ENCODE results near the gene DSG4. TPM values are rescaled to one million over a fixed set of nuclear protein-coding genes. Genes with fewer than 3 reads are reported as not detected.
A peak's percentile ranks its signal among the peaks of the same experiment; 100 is the strongest.

Gene DSG4
- total RNA-seq, 1 experiment from 2014 or later, result not detected

DNA sequence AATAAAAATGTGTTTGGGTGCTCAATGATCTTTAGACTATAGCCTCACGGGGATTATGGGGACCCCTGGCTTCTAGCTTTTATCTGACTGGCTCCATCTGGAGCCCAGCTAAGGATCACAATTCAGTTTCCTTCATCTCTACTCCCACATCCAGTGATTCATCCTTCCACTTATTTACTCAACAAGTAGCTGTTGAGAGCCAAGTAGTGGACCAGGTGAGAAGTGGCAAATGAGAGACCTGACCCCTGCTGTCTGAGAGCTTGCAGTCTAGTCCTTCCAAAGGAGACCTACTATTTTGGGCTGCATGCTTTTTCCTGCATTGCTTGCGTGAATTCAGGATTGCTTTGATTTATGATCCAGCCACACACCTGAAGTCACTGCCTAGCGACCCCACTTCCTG lies 60.2 kb downstream of the DSG4 start:
- in situ Hi-C loops (cut with HindIII; ENCODE audit: low pct_unique_long_range_greater_than_20kb, low sequenced_read_pairs), result no loop called here

DNA sequence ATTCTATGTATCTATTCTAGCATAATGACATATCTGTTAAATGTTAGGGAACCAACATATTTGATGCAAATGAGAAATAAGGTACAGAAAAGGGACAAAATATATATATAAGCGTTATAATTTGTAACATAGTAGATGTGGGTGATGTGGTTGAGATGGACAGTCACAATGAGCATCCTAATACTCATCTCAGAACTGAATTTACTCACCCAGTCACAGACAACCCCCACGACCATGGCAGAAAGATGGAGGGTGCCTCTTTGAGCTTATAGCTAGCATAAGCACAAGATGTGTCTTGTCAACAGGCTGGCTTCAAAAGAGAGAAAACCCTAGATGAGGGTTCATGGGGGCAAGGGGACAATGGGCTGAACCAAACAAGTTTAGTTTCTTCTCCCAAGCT lies 61.8 kb downstream of the DSG4 start:
- in situ Hi-C loops (cut with HindIII; ENCODE audit: low pct_unique_long_range_greater_than_20kb, low sequenced_read_pairs), result no loop called here
- DNase-seq (ENCODE audit: low read depth), result no peak

More for the DNA sequence above, 60.2 kb downstream of the DSG4 start:
- no peak for DNase-seq (ENCODE audit: low read depth)

DNA sequence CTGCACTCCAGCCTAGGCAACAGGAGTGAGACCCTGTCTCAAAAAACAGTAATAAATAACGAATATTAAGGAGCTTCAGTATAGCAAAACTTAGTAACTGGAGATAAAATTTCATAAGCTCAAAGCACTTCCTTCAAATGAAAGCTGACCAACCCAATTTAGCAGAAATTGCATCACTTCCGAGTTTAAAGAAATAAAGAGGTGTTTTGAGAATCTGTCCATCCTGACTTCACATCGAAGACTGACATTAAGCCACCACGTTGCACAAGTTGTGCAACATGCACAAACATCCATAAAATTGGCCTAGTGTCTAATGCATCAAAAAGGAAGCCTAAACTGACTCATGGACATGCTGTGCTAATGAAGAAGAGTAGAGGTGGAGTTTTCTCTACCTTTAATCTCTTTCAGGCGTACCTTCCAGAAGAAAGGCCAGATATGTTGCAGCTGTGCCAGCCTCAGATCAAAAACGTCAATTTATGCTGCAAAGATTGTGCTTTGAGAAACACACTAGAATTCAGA lies 63.3 kb downstream of the DSG4 start:
- in situ Hi-C loops (cut with HindIII; ENCODE audit: low pct_unique_long_range_greater_than_20kb, low sequenced_read_pairs), result no loop called here
- DNase-seq (ENCODE audit: low read depth), result no peak

DNA sequence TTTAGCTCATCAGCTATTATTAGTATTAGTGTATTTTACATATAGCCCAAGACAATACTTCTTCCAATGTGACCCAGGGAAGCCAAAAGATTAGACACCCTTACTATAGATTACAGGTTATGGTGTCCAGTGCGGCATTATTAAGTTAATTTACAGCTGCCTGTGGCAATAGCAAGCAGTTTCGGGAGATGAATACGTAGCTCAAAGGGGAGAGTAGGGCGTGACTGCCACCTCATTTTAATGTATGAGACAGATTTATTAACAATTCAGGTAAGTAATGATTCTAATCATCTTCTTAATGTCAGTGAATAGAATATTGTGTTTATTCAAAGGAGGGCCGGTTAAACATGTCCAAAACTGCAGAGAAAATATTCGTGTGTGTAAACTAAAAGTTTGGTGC lies 64.2 kb downstream of the DSG4 start:
- in situ Hi-C loops (cut with HindIII; ENCODE audit: low pct_unique_long_range_greater_than_20kb, low sequenced_read_pairs), result no loop called here
- DNase-seq (ENCODE audit: low read depth), result no peak

DNA sequence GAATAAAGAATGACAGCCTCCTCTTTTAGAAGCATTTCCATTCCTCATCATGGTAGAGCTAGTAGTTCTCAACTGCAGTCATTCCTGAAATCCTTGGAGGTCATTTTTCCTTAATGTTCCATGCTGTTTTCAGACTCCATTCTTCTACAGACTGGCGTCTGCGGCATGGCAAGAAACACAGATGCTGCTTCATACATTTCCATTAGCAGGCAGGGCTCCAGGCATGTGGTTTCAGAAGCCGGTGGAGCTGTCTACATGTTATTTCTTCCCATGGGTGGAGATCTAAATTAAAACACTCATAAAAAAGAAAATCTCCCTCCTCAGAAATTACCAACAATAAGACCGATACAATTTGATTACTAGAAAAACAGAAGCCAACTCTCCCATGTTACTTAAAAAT lies 64.9 kb downstream of the DSG4 start:
- in situ Hi-C loops (cut with HindIII; ENCODE audit: low pct_unique_long_range_greater_than_20kb, low sequenced_read_pairs), result no loop called here
- DNase-seq (ENCODE audit: low read depth), result no peak

DNA sequence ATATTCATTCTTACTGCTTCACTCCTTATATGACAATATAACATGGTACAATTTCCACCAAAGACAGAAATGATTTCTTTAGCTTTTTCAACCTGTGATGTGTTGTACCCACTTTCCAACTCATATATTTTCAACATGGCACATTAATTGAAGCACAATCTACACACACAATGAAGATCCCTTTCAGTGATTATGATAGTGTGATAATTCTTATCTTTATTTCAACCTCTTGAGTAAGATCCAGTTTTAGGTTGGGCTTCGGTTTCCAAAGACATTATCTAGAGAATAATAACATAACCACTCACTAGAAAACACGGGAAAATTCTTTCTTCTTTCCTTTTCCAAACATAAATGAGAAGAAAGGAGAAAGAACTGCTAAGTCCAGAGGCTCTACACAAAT lies 67.6 kb downstream of the DSG4 start:
- in situ Hi-C loops (cut with HindIII; ENCODE audit: low pct_unique_long_range_greater_than_20kb, low sequenced_read_pairs), result no loop called here
- DNase-seq (ENCODE audit: low read depth), result no peak

DNA sequence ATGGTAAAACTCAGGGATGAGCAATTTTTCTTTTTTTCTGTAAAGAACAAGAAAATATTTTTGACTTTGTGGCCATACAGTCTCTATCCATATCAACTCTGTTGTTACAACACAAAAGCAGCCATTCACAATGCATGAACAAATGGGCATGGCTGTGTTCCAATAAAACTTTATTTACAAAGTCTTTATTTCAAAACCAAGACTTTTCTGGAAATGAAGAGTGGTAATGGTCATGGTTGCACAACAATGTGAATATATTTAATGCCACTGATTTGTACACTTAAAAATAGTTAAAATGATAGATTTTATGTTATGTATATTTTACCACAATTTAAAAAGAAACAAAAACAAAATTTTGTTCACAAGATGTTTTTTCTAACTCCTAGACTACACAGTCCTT lies 69.3 kb downstream of the DSG4 start:
- in situ Hi-C loops (cut with HindIII; ENCODE audit: low pct_unique_long_range_greater_than_20kb, low sequenced_read_pairs), result no loop called here
- no peak for DNase-seq (ENCODE audit: low read depth)

DNA sequence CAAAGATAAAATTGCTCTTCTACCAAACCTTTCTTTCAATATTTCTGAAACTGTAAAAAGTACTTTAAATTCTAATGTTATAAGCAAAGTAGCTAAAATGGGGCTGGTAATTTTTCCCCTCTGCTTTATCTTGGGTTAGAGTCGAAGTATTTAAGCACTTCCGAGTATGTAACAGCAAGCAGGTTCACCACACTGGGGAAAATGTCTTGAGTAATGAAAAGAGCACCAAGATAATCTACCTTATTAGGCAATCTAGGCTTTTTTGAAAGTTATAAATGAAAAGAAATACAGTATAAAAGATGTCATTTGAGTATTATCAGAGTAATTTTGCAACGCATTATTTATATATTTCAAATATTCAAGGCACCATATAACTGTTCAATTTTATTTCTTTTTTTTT lies 70.3 kb downstream of the DSG4 start:
- in situ Hi-C loops (cut with HindIII; ENCODE audit: low pct_unique_long_range_greater_than_20kb, low sequenced_read_pairs), result no loop called here
- no peak for DNase-seq (ENCODE audit: low read depth)

DNA sequence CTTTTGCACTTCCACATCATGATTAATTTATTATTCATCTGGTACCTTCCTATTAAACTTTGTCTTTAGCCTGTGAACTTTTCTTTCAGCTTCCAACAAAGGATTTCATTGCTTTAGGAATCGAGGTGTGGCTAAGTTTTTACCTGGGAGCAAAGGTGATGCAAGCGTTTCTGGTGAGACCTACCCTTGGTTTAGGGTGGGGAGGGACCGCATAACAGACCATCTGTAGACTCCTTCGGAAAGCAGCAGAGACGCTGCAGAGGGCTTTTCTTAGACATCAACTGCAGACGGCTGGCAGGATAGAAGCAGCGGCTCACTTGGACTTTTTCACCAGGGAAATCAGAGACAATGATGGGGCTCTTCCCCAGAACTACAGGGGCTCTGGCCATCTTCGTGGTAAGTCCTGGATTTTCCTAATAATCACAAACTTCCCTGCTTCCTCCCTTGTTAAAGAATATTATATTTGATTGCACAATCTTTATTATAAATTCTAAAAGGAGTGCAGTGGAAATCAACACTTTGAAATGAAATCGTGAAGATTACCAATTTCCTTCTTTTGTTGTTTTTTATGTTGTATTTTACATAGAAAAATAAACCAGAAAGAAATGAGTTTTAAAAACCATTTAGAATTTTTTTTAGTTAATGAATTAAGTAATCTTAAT lies 71.1 kb downstream of the DSG4 start, which contains the start of gene DSG3:
DSG3 (plus strand) TSS at position 212 of the 662 bp plus-strand sequence; CDS start at position 349, 137 bp downstream.
- DNase-seq (ENCODE audit: low read depth), result no peak
- in situ Hi-C loops (cut with HindIII; ENCODE audit: low pct_unique_long_range_greater_than_20kb, low sequenced_read_pairs), result no loop called here

DNA sequence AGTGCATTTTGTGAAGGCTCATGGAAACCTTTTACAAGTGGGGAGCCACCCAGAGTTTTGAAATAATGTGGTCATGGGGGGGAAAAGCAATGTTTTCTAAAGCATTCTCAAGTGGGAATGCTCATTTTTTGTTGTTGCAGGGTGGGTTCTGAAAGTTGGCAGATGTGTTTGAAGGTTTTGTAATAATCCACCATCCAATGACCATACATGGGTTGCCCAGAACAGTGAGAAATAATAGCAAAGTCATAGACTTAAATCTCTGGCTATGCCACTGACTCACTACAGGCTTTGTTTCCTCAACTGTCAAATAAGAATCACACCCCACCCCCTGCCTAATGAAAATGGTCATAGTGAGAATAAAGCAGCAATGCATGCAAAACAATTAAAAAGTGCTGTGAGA lies 73.8 kb downstream of the DSG4 start:
- in situ Hi-C loops (cut with HindIII; ENCODE audit: low pct_unique_long_range_greater_than_20kb, low sequenced_read_pairs), result no loop called here
- DNase-seq (ENCODE audit: low read depth), result no peak

DNA sequence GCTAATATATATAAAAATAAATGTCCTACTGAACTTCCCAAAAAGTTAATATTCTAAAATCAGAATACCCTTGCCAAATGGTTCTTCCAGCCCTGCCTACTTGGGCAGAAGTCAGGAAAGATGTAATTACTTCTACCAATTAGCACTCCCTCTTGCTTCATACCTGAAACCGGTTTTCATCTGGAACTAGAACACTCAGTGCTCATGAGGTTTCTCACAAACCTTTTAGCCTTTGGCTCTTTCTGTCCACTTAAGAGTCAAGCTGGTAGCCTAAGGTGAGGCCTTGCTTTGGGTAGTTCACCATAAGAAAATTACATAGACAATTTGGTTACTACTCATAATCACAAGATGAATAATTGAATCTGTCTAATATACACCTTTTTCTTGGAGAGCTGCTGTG lies 75.0 kb downstream of the DSG4 start:
- DNase-seq (ENCODE audit: low read depth), result no peak
- in situ Hi-C loops (cut with HindIII; ENCODE audit: low pct_unique_long_range_greater_than_20kb, low sequenced_read_pairs), result no loop called here

DNA sequence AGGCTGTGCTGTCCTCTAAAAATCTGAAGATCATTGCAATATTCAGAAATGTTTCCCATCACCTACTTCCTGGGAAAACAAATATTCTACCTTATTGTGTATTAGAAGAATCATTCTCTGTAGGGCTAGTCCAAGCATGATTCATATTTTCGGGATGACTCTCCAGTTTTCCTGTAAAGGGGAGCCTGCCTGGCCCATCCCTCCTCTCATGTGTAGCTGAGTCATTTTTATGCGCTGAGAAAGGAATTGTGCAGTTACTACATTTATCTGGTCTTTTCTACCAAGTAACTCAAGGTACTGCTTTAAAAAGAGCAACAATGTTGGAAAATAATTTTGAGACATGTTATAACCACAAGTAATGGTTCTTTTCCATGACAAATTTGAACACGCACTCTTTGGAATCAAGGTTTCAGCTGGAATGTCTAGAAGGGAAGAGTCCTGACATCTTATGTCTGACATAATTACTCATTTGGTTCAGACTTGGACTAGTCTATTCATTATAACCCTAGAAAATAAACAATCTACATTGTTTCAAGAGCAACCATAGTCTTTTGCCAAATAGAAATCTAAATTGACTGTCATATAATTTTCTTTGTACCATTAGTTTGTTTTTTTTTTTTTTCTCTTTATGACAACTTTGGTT lies 77.6 kb downstream of the DSG4 start:
- peak; percentile 22 for DNase-seq (ENCODE audit: low read depth)
- in situ Hi-C loops (cut with HindIII; ENCODE audit: low pct_unique_long_range_greater_than_20kb, low sequenced_read_pairs), result no loop called here

Other genes with a start within 250 kb of the DSG4 start
- not detected in 2 replicates for gene DSC1, start 213.9 kb upstream of the DSG4 start, total RNA-seq (2014; rRNA removed; shearing (Covaris generic); ENCODE audit: low replicate concordance)
- not detected in 2 replicates for gene DSG1, start 58.6 kb upstream of the DSG4 start, total RNA-seq (2014; rRNA removed; shearing (Covaris generic); ENCODE audit: low replicate concordance)
- not detected in 2 replicates for gene DSG3, start 71.0 kb downstream of the DSG4 start, total RNA-seq (2014; rRNA removed; shearing (Covaris generic); ENCODE audit: low replicate concordance)
- gene DSG2, start 121.4 kb downstream of the DSG4 start, total RNA-seq (2014; rRNA removed; shearing (Covaris generic); ENCODE audit: low replicate concordance), result 40.9 and 42.9 TPM in 2 replicates
- not detected in 2 replicates for gene TTR, start 215.1 kb downstream of the DSG4 start, total RNA-seq (2014; rRNA removed; shearing (Covaris generic); ENCODE audit: low replicate concordance)

Measured in Caki2 (cell line).